Tibial nerve (tissue), 3 donors: ENCODE data around the gene PCDHB7.
"Not testable (repeated sequence)": the region's sequence is repeated elsewhere in the genome, so short reads cannot be mapped to it uniquely, and the experiment has no call there.

Experiments
- CTCF ChIP-seq, 5 experiments: fragments of 200-600 bp in 3 of 5; fragments of 450-650 bp in 2 of 5; sonication (generic) in 3 of 5; IDR thresholded peaks; one replicate each; pipeline ENCODE4 v1.5.1; 2016 to 2019; ENCODE audit warnings: antibody characterized with exemption in 5 of 5, mild to moderate bottlenecking in 3 of 5, moderate library complexity in 2 of 5
- POLR2A ChIP-seq, 2 donors: fragments of 450-650 bp; IDR thresholded peaks; one replicate each; pipeline ENCODE4 v1.6.1; 2017; ENCODE audit warnings: antibody characterized with exemption in 2 of 2, mild to moderate bottlenecking in 2 of 2, moderate library complexity in 2 of 2

GRCh38 chr5:141210281-141210680, 37.8 kb downstream of the PCDHB7 start:
- TF ChIP-seq POLR2A, CTCF (IDR thresholded peaks at IDR 0.05): not testable (repeated sequence)
